HEK293 (cell line): Measurements from ENCODE around the gene B4GALNT2.
A peak's percentile ranks its signal among the peaks of the same experiment; 100 is the strongest.

ENCODE experiments used
- CTCF ChIA-PET: fragments of 350-600 bp; formaldehyde crosslinking; extraction: SDS; loops from one replicate; lab custom pipeline; 2021; ENCODE audit warnings: antibody characterized with exemption; lab: Yijun Ruan, JAX
- POLR2A ChIA-PET: fragments of 300-600 bp; formaldehyde crosslinking; extraction: SDS; loops from one replicate; lab custom pipeline; 2020; ENCODE audit warnings: antibody characterized with exemption, inconsistent platforms; lab: Yijun Ruan, JAX
- H3K27ac ChIP-seq: fragments of 200-500 bp; sonication (Bioruptor generic); 2 replicates; pipeline ENCODE4 v1.5.1; 2014; ENCODE audit warnings: low read depth, low read length, control low read depth, inconsistent platforms; ENCODE audit errors: extremely low read depth
- H3K36me3 ChIP-seq, 2 experiments: fragments of 200-500 bp in 1 of 2; sonication (Bioruptor generic) in 1 of 2; 1 replicate in 1 of 2; 2 replicates in 1 of 2; pipeline ENCODE4 v1.5.1; 2014 to 2017; ENCODE audit warnings: inconsistent platforms in 2 of 2, low read length in 2 of 2; ENCODE audit not compliant: control insufficient read depth in 2 of 2, insufficient read depth in 1 of 2
- H3K4me1 ChIP-seq: fragments of 200-500 bp; sonication (Bioruptor generic); 2 replicates; pipeline ENCODE4 v1.5.1; 2014; ENCODE audit warnings: mild to moderate bottlenecking, low read length, inconsistent platforms; ENCODE audit not compliant: control insufficient read depth, insufficient read depth
- H3K4me3 ChIP-seq: 2 replicates; pipeline ENCODE4 v1.5.1; 2011; ENCODE audit warnings: low read depth, mild to moderate bottlenecking, control low read depth, low read length, moderate library complexity
- H3K9me3 ChIP-seq: fragments of 200-500 bp; sonication (Bioruptor generic); 2 replicates; pipeline ENCODE4 v1.5.1; 2014; ENCODE audit warnings: low read depth, low read length, inconsistent platforms; ENCODE audit not compliant: control insufficient read depth, insufficient read depth
- FEZF1 ChIP-seq: fragments of 450-650 bp; formaldehyde crosslinking; IDR thresholded peaks from 2 replicates; pipeline ENCODE4 v1.5.1; 2016; ENCODE audit warnings: missing biosample characterization, missing genetic modification characterization
- IKZF3 ChIP-seq: fragments of 450-650 bp; IDR thresholded peaks from 2 replicates; pipeline ENCODE4 v1.5.0; 2018; ENCODE audit warnings: missing biosample characterization, mild to moderate bottlenecking, missing genetic modification characterization, moderate library complexity
- MZF1 ChIP-seq: fragments of 450-650 bp; formaldehyde crosslinking; IDR thresholded peaks from 2 replicates; pipeline ENCODE4 v1.5.1; 2017; ENCODE audit warnings: missing biosample characterization, missing genetic modification characterization, borderline replicate concordance
- OSR2 ChIP-seq: fragments of 450-650 bp; formaldehyde crosslinking; IDR thresholded peaks from 2 replicates; pipeline ENCODE4 v1.5.1; 2016; ENCODE audit warnings: missing biosample characterization, missing genetic modification characterization
- REPIN1 ChIP-seq: fragments of 450-650 bp; formaldehyde crosslinking; IDR thresholded peaks from 2 replicates; pipeline ENCODE4 v1.5.1; 2017; ENCODE audit warnings: missing biosample characterization, missing genetic modification characterization, low read depth
- SETDB1 ChIP-seq: IDR thresholded peaks from one replicate; pipeline ENCODE4 v1.6.1; 2017; ENCODE audit warnings: mild to moderate bottlenecking, low read length, moderate library complexity, mixed read lengths; ENCODE audit not compliant: insufficient read length
- ZNF133 ChIP-seq: fragments of 450-650 bp; formaldehyde crosslinking; IDR thresholded peaks from 2 replicates; pipeline ENCODE4 v1.5.1; 2016; ENCODE audit warnings: missing biosample characterization, missing genetic modification characterization
- ZNF148 ChIP-seq: fragments of 450-650 bp; formaldehyde crosslinking; IDR thresholded peaks from 2 replicates; pipeline ENCODE4 v1.5.0; 2017; ENCODE audit warnings: missing biosample characterization, missing genetic modification characterization, borderline replicate concordance
- ZNF335 ChIP-seq: fragments of 450-650 bp; formaldehyde crosslinking; conservative IDR thresholded peaks from 2 replicates; pipeline ENCODE4 v1.5.1; 2016; ENCODE audit warnings: missing biosample characterization, missing genetic modification characterization
- ZNF362 ChIP-seq: fragments of 450-650 bp; formaldehyde crosslinking; IDR thresholded peaks from 2 replicates; pipeline ENCODE4 v1.5.1; 2016; ENCODE audit warnings: missing biosample characterization, missing genetic modification characterization
- ZNF391 ChIP-seq: fragments of 450-650 bp; formaldehyde crosslinking; IDR thresholded peaks from 2 replicates; pipeline ENCODE4 v1.5.1; 2016; ENCODE audit warnings: low read depth, missing biosample characterization, missing genetic modification characterization, borderline replicate concordance
- ZNF621 ChIP-seq: fragments of 450-650 bp; formaldehyde crosslinking; IDR thresholded peaks from 2 replicates; pipeline ENCODE4 v1.5.1; 2017; ENCODE audit warnings: missing biosample characterization, missing genetic modification characterization
- ZNF629 ChIP-seq: fragments of 450-650 bp; formaldehyde crosslinking; IDR thresholded peaks from 2 replicates; pipeline ENCODE4 v1.5.1; 2017; ENCODE audit warnings: missing biosample characterization, missing genetic modification characterization
- ZNF785 ChIP-seq: fragments of 450-650 bp; formaldehyde crosslinking; IDR thresholded peaks from 2 replicates; pipeline ENCODE4 v1.5.1; 2016; ENCODE audit warnings: missing biosample characterization, missing genetic modification characterization
- ZSCAN5A ChIP-seq: fragments of 450-650 bp; formaldehyde crosslinking; IDR thresholded peaks from 2 replicates; pipeline ENCODE4 v1.5.1; 2016; ENCODE audit warnings: missing biosample characterization, missing genetic modification characterization

Gene B4GALNT2

GRCh38 chr17:49089094-49089493, 43.5 kb upstream of the B4GALNT2 start (continued):
- no peak for TF ChIP-seq ZNF148 (tag by site-specific recombination)
- no peak for TF ChIP-seq ZNF362

- H3K4me1 ChIP-seq: no peaks in the 10 kb centered on the region
- no peaks in the 10 kb centered on the region for H3K36me3 ChIP-seq
- no peak overlapping the region for H3K27ac ChIP-seq
- TF ChIP-seq OSR2 (tag by site-specific recombination) (0 out of 2 replicates have a peak, but pooled peaks have one; percentile 8), SETDB1 (peak; percentile 30), ZSCAN5A (tag by site-specific recombination) (0 out of 2 replicates have a peak, but pooled peaks have one; percentile 19), MZF1 (tag by site-specific recombination) (no peak)
- no peak overlapping the region for H3K4me3 ChIP-seq
- ChIA-PET POLR2A (no interaction called here), CTCF (no interaction called here)
- no peaks in the 10 kb centered on the region; the same call in 1 of the 2 replicates for H3K9me3 ChIP-seq
These were observed 41.5 kb upstream of the B4GALNT2 start for GRCh38 chr17:49090878-49091594.

- Histone ChIP-seq H3K4me3 (no peak overlapping the region), H3K9me3 (no peaks in the 10 kb centered on the region; the same call in 1 of the 2 replicates), H3K27ac (no peak overlapping the region), H3K4me1 (no peaks in the 10 kb centered on the region), H3K36me3 (no peaks in the 10 kb centered on the region)
- no peak for TF ChIP-seq ZNF629 (tag by site-specific recombination)
- TF ChIP-seq ZNF133 (tag by site-specific recombination): no peak
- TF ChIP-seq IKZF3 (tag by site-specific recombination): no peak
- TF ChIP-seq ZNF391: no peak
- TF ChIP-seq ZNF621: no peak
- no peak for TF ChIP-seq REPIN1
- ChIA-PET POLR2A (no interaction called here), CTCF (interaction anchor here (0.7 kb wide), 1 partner anchor 16 kb away, joined by 4 read pairs; no protein-coding TSS in a partner anchor)
These were observed 39.4 kb upstream of the B4GALNT2 start for GRCh38 chr17:49093131-49093530.

- H3K4me1 ChIP-seq: peaks cover 12% of the 10 kb centered on the region
- no peaks in the 10 kb centered on the region for H3K9me3 ChIP-seq
- H3K4me3 ChIP-seq: no peak overlapping the region
- TF ChIP-seq FEZF1 (peak; percentile 24; the same call in 1 of the 2 replicates), OSR2 (tag by site-specific recombination) (no peak), ZNF785 (no peak), ZNF335 (tag by site-specific recombination) (0 out of 2 replicates have a peak, but pooled peaks have one; percentile 25)
- H3K36me3 ChIP-seq: no peaks in the 10 kb centered on the region
- H3K27ac ChIP-seq: peak overlapping the region; percentile 14; the same call in 1 of the 2 replicates
- CTCF ChIA-PET: interaction anchor here (0.6 kb wide), 1 partner anchor 297 kb away, joined by 3 read pairs; no protein-coding TSS in a partner anchor
- POLR2A ChIA-PET: interaction anchor here (0.7 kb wide), 1 partner anchor 160 kb away, joined by 3 read pairs; no protein-coding TSS in a partner anchor
These were observed 32.0 kb upstream of the B4GALNT2 start for GRCh38 chr17:49100601-49101000.
